ENCODE results near the gene CDH4. TPM values are rescaled to one million over a fixed set of nuclear protein-coding genes. Genes with fewer than 3 reads are reported as not detected.

The CDH4 gene
- total RNA-seq, 1 donor from 2014 or later = 39.7 TPM

DNA sequence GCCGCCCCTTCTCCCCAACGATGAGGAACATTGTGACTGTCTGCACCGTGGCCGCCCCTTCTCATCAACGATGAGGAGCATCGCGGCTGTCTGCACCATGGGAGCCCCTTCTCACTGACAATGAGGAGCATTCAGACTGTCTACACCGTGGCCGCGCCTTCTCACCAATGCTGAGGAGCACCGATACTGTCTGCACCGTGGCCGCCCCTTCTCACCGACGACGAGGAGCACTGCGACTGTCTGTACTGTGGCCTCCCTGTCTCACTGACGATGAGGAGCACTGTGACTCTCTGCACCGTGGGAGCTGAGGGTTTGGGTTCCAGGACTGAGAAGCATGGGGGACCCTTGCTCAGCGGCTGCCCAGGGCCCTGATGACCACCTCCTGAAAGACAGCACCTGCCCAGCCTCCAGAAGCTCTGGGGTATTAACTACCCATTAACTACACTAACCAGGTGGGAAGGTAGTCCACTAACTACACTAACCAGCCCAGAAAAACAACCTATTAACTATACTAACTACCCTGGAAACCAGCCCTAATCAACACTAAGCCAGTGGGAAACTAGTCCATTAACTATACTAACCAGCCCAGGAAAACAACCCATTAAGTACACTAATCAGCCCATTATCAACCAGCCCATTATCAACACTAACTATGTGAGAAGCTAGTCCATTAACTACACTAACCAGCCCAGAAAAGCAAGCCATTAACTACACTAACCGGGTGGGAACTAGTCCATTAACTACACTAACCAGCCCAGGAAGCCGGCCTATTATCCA is 696.7 kb downstream of the CDH4 start:
- H3K36me3 ChIP-seq (ENCODE audit: control insufficient read depth, insufficient read depth, low read length) = no peaks in the 10 kb centered on the region
- H3K4me3 ChIP-seq (ENCODE audit: low read depth, low read length) = no peak overlapping the region
- TF ChIP-seq, protein P1, sequence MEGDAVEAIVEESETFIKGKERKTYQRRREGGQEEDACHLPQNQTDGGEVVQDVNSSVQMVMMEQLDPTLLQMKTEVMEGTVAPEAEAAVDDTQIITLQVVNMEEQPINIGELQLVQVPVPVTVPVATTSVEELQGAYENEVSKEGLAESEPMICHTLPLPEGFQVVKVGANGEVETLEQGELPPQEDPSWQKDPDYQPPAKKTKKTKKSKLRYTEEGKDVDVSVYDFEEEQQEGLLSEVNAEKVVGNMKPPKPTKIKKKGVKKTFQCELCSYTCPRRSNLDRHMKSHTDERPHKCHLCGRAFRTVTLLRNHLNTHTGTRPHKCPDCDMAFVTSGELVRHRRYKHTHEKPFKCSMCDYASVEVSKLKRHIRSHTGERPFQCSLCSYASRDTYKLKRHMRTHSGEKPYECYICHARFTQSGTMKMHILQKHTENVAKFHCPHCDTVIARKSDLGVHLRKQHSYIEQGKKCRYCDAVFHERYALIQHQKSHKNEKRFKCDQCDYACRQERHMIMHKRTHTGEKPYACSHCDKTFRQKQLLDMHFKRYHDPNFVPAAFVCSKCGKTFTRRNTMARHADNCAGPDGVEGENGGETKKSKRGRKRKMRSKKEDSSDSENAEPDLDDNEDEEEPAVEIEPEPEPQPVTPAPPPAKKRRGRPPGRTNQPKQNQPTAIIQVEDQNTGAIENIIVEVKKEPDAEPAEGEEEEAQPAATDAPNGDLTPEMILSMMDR (IDR thresholded peaks at IDR 0.05; ENCODE audit: insufficient read depth, low read length, poor library complexity, severe bottlenecking) = no peak
- DNase-seq (ENCODE audit: low read depth) = no peak
- H3K27me3 ChIP-seq (ENCODE audit: control insufficient read depth, insufficient read depth, low read length) = peaks cover 16% of the 10 kb centered on the region

DNA sequence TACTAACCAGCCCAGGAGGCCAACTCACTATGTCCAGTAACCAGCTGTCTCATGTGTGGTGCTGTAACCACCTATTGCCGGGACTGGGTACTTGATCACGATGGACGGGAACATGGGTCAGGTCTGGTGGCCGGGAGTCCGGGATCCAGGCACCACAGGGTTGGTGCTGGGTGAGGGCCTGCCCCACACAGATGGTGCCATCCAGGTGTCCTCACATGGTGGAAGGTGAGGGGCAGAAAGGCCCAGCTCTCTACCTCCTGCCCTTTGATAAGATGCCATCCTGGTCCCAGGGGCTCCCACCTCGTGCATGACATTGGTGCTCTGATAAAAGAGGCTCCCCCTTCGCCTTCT is 697.3 kb downstream of the CDH4 start:
- peaks cover 20% of the 10 kb centered on the region for H3K27me3 ChIP-seq (ENCODE audit: control insufficient read depth, insufficient read depth, low read length)
- DNase-seq (ENCODE audit: low read depth) = no peak
- H3K36me3 ChIP-seq (ENCODE audit: control insufficient read depth, insufficient read depth, low read length) = no peaks in the 10 kb centered on the region
- TF ChIP-seq, protein P1 (IDR thresholded peaks at IDR 0.05; ENCODE audit: insufficient read depth, low read length, poor library complexity, severe bottlenecking) = no peak
- H3K4me3 ChIP-seq (ENCODE audit: low read depth, low read length) = no peak overlapping the region

DNA sequence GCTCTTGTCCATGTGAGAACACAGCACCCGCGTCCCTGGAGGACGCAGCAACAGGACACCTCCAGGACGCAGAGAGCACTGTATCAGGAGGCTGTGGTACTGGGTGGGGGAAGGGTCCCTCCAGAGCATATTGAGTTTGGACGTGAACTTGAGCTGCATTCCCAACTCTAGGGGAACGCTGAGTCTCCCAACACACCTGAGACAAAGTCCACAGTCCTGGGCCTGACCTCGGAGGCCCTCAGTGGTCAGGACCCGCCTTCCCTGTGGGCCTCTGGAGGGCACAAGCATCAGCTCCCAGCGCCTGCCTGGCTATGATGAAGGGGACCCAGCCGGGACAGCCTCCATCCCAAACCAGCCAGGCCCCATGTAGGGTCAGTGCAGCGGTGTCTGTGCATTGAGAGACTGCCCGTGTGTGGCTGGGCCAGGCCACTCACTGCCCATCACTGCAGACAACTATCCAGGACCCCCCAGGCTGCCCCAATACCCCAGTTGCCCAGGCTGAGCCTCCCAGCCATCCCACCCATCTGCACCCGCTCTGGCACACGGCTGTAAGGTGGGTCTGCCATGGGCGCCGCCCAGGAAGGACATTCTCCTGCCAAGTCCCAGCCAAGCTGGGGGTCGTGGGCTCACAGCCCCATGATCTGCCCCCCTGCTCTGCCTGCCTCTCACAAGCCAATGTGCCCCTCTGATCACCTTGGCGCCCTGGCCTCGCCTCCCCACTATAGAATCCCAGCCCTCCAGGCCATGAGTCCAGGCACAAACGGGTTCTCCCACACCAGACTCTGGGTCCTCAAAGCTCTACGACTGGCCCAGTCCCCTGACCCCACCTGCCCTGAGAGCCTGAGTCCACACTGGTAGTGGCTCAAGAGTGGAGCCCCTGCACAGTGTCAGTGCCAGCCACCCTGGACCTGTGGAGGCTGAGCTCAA is 697.9 kb downstream of the CDH4 start:
- no peak for DNase-seq (ENCODE audit: low read depth)
- no peak overlapping the region for H3K4me3 ChIP-seq (ENCODE audit: low read depth, low read length)
- peaks cover 26% of the 10 kb centered on the region for H3K27me3 ChIP-seq (ENCODE audit: control insufficient read depth, insufficient read depth, low read length)
- TF ChIP-seq, protein P1 (IDR thresholded peaks at IDR 0.05; ENCODE audit: insufficient read depth, low read length, poor library complexity, severe bottlenecking) = no peak
- H3K36me3 ChIP-seq (ENCODE audit: control insufficient read depth, insufficient read depth, low read length) = no peaks in the 10 kb centered on the region

DNA sequence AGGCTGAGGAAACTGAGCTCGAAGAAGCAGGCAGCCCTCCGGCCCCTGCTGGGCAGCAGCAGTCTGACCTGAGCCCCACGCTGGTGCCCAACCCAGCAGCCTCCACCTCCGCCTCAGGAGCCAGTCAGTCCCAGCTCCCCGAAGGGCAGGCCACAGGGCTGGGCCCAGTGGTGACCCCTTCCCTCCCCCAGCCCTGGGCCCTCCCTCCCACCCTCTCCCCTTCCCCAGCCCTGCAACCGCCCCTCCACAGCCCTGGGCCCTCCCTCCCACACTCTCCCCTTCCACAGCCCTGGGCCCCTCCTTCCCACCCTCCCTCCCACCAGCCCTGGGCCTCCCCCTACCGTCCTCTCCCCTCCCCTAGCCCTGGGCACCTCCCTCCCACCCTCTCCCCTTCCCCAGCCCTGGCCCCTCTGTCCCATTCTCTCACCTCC is 698.6 kb downstream of the CDH4 start:
- Histone ChIP-seq H3K4me3 (ENCODE audit: low read depth, low read length) (no peak overlapping the region), H3K27me3 (ENCODE audit: control insufficient read depth, insufficient read depth, low read length) (peaks cover 28% of the 10 kb centered on the region), H3K36me3 (ENCODE audit: control insufficient read depth, insufficient read depth, low read length) (no peaks in the 10 kb centered on the region)
- no peak for DNase-seq (ENCODE audit: low read depth)
- TF ChIP-seq, protein P1 (IDR thresholded peaks at IDR 0.05; ENCODE audit: insufficient read depth, low read length, poor library complexity, severe bottlenecking) = no peak

DNA sequence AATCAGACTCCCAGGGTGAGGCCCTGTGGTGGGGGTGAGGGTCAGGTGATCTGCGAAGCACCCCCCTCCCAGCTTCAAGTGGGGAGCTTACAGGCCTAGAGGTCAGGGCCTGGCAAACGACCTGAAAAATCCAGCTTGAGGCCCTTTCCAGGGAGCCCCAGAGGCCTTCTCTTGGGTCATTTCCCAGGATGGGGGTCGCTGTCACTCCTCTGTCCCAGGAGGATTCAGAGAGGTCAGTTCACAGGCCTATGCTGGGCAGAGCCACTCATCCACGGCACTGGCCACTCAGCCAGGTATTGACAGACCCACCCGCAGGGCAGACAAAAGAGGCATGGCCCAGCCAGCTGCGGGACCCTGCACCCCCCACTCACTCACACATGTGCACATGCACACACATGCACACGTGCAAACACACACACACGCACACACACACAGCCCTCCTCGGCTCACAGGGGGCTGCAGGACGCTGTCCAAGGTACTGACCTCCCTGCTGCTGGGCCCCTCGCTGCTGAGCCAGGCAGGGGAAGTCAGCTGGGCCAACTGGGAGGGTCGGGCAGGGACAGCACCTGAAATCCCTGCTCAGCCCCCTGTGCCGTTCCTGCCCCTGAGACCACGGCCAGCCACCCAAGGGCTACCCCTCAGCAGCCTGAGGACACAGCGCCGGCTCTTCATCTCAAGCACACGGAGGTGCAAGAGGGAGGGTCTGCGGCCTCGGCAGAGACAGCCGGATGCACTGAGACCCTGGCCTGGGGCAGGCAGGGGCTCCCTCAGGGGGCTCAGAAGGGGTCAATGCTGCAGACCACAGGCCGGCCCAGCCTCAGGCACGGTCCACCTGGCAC is 699.9 kb downstream of the CDH4 start:
- TF ChIP-seq, protein P1 (IDR thresholded peaks at IDR 0.05; ENCODE audit: insufficient read depth, low read length, poor library complexity, severe bottlenecking) = no peak
- Histone ChIP-seq H3K27me3 (ENCODE audit: control insufficient read depth, insufficient read depth, low read length) (peaks cover 28% of the 10 kb centered on the region), H3K36me3 (ENCODE audit: control insufficient read depth, insufficient read depth, low read length) (no peaks in the 10 kb centered on the region), H3K4me3 (ENCODE audit: low read depth, low read length) (no peak overlapping the region)
- no peak for DNase-seq (ENCODE audit: low read depth)
